DMS114 treated with DMSO at 0.1 percent for 48 hours (cell line): ENCODE data around the gene HIPK3.
"Not testable (repeated sequence)": the region's sequence is repeated elsewhere in the genome, so short reads cannot be mapped to it uniquely, and the experiment has no call there.

ENCODE experiments used
- DNase-seq: peaks from one replicate; lab custom pipeline; 2025; ENCODE audit not compliant: unreplicated experiment; lab: John Stamatoyannopoulos, UW

Gene HIPK3

DNA sequence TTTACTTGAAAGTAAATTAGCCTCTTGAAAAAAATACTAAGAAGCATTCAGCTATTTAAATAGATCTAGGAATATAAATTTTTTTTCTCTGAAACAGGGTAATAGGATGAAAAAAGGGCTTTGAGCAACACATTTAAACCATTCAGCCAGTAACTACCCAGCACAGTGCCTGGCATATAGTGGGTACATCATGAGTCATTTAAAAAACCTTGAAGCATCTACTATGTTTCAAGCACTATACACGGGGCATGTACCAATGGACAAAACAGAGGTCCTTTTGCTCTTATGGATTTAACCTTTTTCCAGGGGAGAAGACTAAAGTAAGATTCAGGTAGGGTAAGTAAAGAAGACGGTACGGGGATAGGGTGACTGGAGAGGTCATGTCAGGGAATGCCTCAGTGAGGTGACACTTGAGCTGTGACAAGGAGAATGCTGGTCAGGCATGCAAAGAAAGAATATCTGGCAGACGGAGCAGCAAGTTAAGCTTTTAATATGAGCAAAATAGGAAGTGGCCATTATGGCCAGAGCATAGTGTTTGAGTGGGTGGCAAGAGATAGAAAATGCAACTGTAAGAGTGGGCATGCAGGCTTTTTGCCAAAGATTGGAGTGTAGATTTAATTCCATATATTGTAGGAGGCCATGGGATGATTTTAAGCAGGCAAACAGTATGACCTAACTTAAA, 101.1 kb downstream of the HIPK3 start:
- no peak for DNase-seq

- DNase-seq: no peak
Measured at GRCh38 chr11:33360642-33361041, 103.5 kb downstream of the HIPK3 start.

DNA sequence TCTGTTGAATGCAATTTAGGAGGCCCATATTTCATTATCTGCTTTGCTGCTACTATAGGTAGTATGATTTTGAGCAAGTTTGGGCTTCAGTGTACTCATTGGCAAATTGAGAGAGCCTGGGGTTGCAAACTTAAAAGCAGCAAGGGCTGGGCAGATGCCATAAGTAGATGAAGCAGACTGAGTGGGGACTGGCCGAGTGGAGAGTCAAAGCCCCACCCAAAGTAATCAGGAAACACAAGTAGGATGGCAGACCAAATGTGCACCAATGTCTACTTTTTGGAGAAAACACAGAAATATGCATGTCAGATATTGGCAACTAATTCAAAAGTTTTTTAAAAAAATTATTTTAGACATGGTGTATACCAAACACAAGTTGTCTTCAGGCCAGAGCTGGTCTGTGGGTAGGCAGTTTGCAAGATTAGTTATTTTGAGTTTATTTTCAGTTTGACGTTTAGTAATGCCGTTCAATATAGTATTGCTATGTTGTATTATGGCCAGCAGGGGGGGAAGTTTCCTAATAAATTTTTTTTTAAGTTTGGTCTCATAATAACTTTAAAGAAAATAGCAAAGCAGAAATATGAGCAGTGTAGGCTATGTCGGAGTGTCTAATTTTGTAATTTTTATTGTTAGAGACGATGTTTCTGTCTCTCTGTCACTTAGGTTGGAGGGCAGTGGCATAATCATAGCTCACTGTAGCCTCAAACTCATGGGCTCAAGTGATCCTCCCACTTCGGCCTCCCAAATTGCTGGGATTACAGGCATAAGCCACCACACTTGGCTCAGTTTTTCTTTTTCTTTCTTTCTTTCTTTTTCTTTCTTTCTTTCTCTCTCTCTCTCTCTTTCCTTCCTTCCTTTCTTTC, 105.1 kb downstream of the HIPK3 start:
- peak; percentile 28 for DNase-seq

- no peak for DNase-seq
Measured at GRCh38 chr11:33366918-33367317, 109.7 kb downstream of the HIPK3 start.

DNA sequence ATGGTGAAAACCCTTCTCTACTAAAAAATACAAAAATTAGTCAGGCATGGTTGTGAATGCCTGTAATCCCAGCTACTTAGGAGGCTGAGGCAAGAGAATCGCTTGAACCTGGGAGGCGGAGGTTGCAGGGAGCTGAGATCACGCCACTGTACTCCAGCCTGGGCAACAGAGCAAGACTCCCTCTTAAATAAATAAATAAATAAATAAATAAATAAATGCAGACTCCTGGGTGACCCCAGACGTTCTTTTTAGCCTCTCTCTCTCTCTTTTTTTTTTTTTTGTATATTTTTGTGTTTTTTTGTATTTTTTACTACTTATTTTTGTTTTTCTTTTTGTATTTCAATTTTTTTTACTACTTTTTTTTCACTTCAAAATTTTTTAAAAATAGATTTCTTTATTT, 111.3 kb downstream of the HIPK3 start:
- DNase-seq: not testable (repeated sequence)

DNA sequence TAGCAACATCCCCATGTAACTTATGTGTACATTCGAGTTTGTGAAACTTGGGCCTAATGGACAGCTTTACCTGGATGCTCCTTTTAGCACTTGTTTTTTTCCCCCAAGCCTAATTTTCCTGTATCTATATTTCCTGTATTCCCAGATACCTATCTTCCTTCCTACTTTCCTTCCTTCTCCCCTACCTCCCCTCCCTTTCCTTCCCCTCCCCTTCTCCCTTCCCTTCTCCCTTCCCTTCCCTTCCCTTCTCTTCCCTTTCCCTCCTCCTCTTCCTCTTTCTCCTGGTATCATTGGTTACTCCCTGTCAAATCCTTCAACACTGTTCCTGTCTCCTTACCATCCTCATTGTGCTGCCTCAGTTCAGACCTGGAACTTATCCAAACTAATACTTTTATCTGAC, 111.8 kb downstream of the HIPK3 start:
- no peak for DNase-seq

DNA sequence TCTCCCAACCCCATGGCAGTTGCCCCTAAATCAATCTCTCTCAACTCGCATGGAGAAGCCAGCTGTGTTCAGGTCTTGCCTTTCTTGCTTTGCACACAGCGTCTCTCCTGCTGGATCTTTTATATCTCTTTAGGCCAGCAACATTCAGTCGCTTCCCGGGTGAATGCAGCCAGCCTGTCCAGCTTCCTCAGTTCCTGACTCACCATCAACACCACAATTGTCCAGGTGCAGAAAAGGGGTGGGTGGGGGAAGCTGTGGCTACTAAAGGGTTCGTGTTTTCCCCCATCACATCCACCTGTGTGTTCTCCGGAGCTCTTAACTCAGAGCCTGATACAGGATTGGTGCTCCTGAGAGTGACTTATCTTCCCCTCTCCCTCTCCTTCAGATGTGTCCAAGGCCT, 116.5 kb downstream of the HIPK3 start:
- DNase-seq: no peak

DNA sequence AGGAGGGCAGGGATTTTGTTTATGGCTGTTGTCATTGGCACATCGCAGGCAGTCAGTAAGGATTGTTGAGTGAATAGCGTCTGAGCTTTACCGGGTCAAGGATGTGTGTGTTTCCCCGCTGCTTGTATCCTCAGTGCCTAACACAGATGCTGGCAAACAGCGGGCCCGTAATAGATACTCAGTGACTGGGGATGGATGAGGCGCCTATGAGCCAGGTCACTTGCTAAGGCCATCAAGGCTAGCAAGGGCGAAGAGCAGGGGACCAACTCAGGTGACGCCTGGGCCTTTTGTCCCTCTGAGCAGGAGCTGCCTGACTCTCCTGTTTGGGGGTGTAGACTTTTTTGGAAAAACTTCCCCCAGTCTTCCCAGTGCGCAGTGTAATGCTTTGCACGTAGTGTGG, 118.1 kb downstream of the HIPK3 start:
- DNase-seq: no peak

DNA sequence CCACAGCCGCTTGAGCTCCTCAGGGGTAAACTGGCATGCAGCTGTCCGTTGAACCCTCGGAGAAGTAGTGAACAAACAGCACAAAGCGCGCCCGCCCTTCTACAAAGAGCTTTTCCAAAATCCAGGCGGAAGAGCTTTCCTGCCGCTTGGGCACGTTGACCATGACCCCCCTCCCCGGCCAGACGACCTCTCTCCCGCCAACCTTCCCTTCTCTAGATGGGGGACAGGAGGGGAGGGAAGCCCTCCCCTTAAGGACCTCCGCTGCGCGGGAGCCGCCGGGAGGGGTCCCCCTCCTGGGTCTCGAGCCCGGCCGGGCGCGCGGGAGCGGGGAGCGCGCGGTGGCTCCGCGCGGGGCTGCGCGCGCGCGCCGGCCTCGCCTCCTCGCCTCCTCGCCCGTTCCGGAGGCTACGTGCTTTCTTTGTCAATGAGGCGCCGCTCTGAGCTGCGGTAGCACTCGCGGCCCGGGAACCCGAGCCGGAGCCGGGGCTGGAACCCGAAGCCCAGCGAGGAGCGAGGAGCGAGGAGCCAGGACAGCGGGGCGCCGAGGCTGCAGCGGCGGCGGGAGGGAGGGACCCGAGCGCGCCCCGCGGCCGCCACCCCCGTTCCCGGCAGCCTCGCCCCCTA, 118.6 kb downstream of the HIPK3 start, which contains the start of gene KIAA1549L:
KIAA1549L (plus strand) TSS at position 421 of the 624 bp plus-strand sequence.
- DNase-seq: no peak

DNA sequence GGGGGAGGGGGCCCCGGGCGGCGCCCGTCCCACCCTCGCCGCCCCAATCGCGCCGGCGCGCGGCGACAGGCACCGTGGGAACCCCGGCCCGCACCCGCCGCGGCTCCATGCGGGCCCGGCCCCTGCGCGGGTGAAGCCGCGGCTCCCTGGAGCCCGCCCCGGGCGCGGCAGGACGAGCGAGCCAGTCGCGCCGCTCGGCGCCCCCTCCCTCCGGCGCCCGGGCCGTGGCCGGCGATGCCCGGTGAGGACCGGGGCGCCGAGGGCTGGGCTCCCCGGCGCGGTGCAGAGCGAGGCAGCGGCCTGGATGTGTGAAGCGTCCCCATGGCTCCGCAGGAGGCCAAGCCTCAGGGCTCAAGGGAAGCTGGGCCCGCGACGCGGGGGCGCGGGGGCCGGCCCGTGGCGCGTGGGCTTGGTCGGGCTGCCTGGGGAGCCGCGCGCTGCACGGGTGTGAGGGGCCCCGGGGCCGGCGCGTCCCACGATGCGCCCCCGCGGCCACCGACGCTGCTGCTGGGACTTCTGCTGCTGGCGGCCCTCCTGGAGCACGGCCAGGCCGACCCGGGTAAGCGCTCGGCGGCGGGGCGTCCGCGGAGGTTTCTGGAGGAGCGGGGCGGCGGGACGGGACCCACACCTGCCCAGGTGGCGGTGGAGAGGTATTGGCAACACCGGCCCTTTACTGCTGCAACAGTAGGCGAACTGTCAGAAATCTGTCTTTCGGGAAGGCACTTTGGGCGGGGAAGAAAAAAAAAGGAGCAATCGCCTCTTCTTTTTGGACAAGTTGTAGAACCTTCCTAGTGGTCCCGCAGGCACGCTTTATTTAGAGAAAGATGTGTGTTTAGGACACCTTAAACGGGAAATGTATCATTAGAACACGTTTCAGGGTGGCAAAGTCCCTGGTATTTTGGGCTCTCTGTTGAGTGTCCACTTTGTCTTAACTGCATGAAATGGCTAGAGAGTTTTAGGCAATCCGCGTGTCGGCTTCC, 119.4 kb downstream of the HIPK3 start:
- DNase-seq: no peak

- no peak for DNase-seq
Measured at GRCh38 chr11:33377412-33378370, 120.5 kb downstream of the HIPK3 start.

DNA sequence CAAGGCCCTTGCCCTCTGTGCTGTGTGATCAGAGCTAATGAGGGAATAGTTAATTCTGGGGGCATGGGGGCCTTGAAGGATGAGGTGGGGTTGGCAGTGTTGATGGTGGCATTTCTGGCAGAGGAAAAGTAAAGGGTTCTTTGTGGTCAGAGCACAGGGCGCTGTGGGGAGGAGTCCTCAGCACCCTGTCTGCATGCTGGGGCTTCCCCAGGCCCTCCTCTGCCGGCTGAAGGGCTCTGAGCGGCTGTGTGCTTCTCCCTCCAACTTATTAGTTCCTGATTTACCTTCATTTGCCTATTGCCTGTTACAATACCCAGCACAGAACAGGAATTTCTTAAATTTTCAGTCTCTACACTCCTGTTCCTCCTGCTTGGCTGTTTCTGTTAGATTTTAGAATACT, 122.8 kb downstream of the HIPK3 start:
- no peak for DNase-seq

GRCh38 chr11:33383075-33383919, 126.1 kb downstream of the HIPK3 start:
- no peak for DNase-seq

- no peak for DNase-seq
Measured at GRCh38 chr11:33383920-33384209, 126.7 kb downstream of the HIPK3 start.

- no peak for DNase-seq
Measured at GRCh38 chr11:33384220-33384619, 127.0 kb downstream of the HIPK3 start.

GRCh38 chr11:33387581-33387980, 130.4 kb downstream of the HIPK3 start:
- no peak for DNase-seq

- no peak for DNase-seq
Measured at GRCh38 chr11:33387996-33388395, 130.8 kb downstream of the HIPK3 start.

- DNase-seq: no peak
Measured at GRCh38 chr11:33388793-33389525, 131.8 kb downstream of the HIPK3 start.
